Measurements from ENCODE around the gene TRDN. TPM values are rescaled to one million over a fixed set of nuclear protein-coding genes. Genes with fewer than 3 reads are reported as not detected.
A peak's percentile ranks its signal among the peaks of the same experiment; 100 is the strongest.

TRDN gene
- total RNA-seq, 4 donors from 2014 or later, result under 0.01 to 5.6 (median 1.6) TPM; not detected in 1

GRCh38 chr6:123423130-123423529 is 213.6 kb downstream of the TRDN start:
- Histone ChIP-seq H3K4me1 (no peaks in the 10 kb centered on the region), H3K9me3 (no peaks in the 10 kb centered on the region), H3K27me3 (no peaks in the 10 kb centered on the region), H3K36me3 (no peaks in the 10 kb centered on the region), H3K27ac (no peak overlapping the region), H3K4me3 (no peak overlapping the region)
- intact Hi-C loops (cut with DNase I; ENCODE audit: low total_unique reads), result no loop called here
- TF ChIP-seq CTCF (IDR thresholded peaks at IDR 0.05) (no peak), POLR2A (IDR thresholded peaks at IDR 0.05) (no peak)
- DNase-seq, result no peak

GRCh38 chr6:123420512-123420911 is 216.2 kb downstream of the TRDN start:
- H3K4me1 ChIP-seq, result no peaks in the 10 kb centered on the region
- H3K4me3 ChIP-seq, result no peak overlapping the region
- no peak overlapping the region for H3K27ac ChIP-seq
- no peaks in the 10 kb centered on the region for H3K27me3 ChIP-seq
- intact Hi-C loops (cut with DNase I; ENCODE audit: low total_unique reads), result no loop called here
- no peaks in the 10 kb centered on the region for H3K9me3 ChIP-seq
- no peak for TF ChIP-seq POLR2A (IDR thresholded peaks at IDR 0.05)
- TF ChIP-seq CTCF (IDR thresholded peaks at IDR 0.05), result no peak
- H3K36me3 ChIP-seq, result no peaks in the 10 kb centered on the region
- no peak for DNase-seq

- intact Hi-C loops (cut with DNase I; ENCODE audit: low total_unique reads), result no loop called here
Measured at GRCh38 chr6:123418071-123418470, 218.7 kb downstream of the TRDN start.

GRCh38 chr6:123417535-123417934 is 219.2 kb downstream of the TRDN start:
- H3K4me1 ChIP-seq, result no peaks in the 10 kb centered on the region
- H3K36me3 ChIP-seq, result no peaks in the 10 kb centered on the region
- TF ChIP-seq POLR2A (IDR thresholded peaks at IDR 0.05) (no peak), CTCF (IDR thresholded peaks at IDR 0.05) (no peak)
- no peak overlapping the region for H3K27ac ChIP-seq
- H3K4me3 ChIP-seq, result no peak overlapping the region
- DNase-seq, result no peak
- intact Hi-C loops (cut with DNase I; ENCODE audit: low total_unique reads), result no loop called here
- no peaks in the 10 kb centered on the region for H3K27me3 ChIP-seq
- H3K9me3 ChIP-seq, result no peaks in the 10 kb centered on the region

More at GRCh38 chr6:123418071-123418470, 218.7 kb downstream of the TRDN start:
- no peaks in the 10 kb centered on the region for H3K27me3 ChIP-seq
- DNase-seq, result no peak
- H3K9me3 ChIP-seq, result no peaks in the 10 kb centered on the region
- TF ChIP-seq POLR2A (IDR thresholded peaks at IDR 0.05) (no peak), CTCF (IDR thresholded peaks at IDR 0.05) (no peak)
- H3K4me3 ChIP-seq, result no peak overlapping the region
- H3K27ac ChIP-seq, result no peak overlapping the region
- H3K36me3 ChIP-seq, result no peaks in the 10 kb centered on the region
- H3K4me1 ChIP-seq, result no peaks in the 10 kb centered on the region

- no peaks in the 10 kb centered on the region for H3K9me3 ChIP-seq
- DNase-seq, result peak; percentile 15 to 22
- H3K27ac ChIP-seq, result no peak overlapping the region
- peak; percentile 34 to 56 (median 42) for TF ChIP-seq CTCF (IDR thresholded peaks at IDR 0.05)
- no peak for TF ChIP-seq POLR2A (IDR thresholded peaks at IDR 0.05)
- H3K4me1 ChIP-seq, result no peaks in the 10 kb centered on the region
- no peak overlapping the region for H3K4me3 ChIP-seq
- intact Hi-C loops (cut with DNase I; ENCODE audit: low total_unique reads), result no loop called here
- no peaks in the 10 kb centered on the region for H3K36me3 ChIP-seq
- H3K27me3 ChIP-seq, result no peaks in the 10 kb centered on the region
Measured at GRCh38 chr6:123415844-123416468, 220.8 kb downstream of the TRDN start.
